GOT3 (cell line): Measurements from ENCODE around the gene CYBRD1.

Experiments used
- DNase-seq: peaks from one replicate; lab custom pipeline; 2025; ENCODE audit warnings: mixed read lengths; lab: John Stamatoyannopoulos, UW

CYBRD1 gene

GRCh38 chr2:171553858-171554257 is 31.6 kb downstream of the CYBRD1 start:
- no peak for DNase-seq

GRCh38 chr2:171554991-171555615 is 32.8 kb downstream of the CYBRD1 start:
- DNase-seq = no peak

- no peak for DNase-seq
These were observed 35.1 kb downstream of the CYBRD1 start for GRCh38 chr2:171557363-171557762.

- no peak for DNase-seq
These were observed 41.0 kb downstream of the CYBRD1 start for GRCh38 chr2:171563301-171563700.

- no peak for DNase-seq
These were observed 42.2 kb downstream of the CYBRD1 start for GRCh38 chr2:171564463-171564862.

- DNase-seq = no peak
These were observed 43.8 kb downstream of the CYBRD1 start for GRCh38 chr2:171566057-171566456.

- no peak for DNase-seq
These were observed 44.5 kb downstream of the CYBRD1 start for GRCh38 chr2:171566753-171567152.

- DNase-seq = no peak
These were observed 45.8 kb downstream of the CYBRD1 start for GRCh38 chr2:171568089-171568488.

- DNase-seq = no peak
These were observed 49.4 kb downstream of the CYBRD1 start for GRCh38 chr2:171571721-171572120.

- peak; percentile 46 for DNase-seq
These were observed 52.0 kb downstream of the CYBRD1 start for GRCh38 chr2:171574149-171574795.

GRCh38 chr2:171575606-171576005 is 53.3 kb downstream of the CYBRD1 start:
- no peak for DNase-seq

GRCh38 chr2:171578127-171578803 is 56.0 kb downstream of the CYBRD1 start:
- DNase-seq = no peak

- DNase-seq = no peak
These were observed 57.2 kb downstream of the CYBRD1 start for GRCh38 chr2:171579481-171579880.

GRCh38 chr2:171583566-171583965 is 61.3 kb downstream of the CYBRD1 start:
- DNase-seq = no peak

GRCh38 chr2:171584001-171584400 is 61.7 kb downstream of the CYBRD1 start:
- DNase-seq = no peak

GRCh38 chr2:171587132-171587531 is 64.9 kb downstream of the CYBRD1 start:
- DNase-seq = no peak

GRCh38 chr2:171587567-171587966 is 65.3 kb downstream of the CYBRD1 start:
- no peak for DNase-seq

- no peak for DNase-seq
These were observed 67.8 kb downstream of the CYBRD1 start for GRCh38 chr2:171590116-171590515.

- no peak for DNase-seq
These were observed 69.8 kb downstream of the CYBRD1 start for GRCh38 chr2:171592036-171592555.

GRCh38 chr2:171595456-171595855 is 73.2 kb downstream of the CYBRD1 start:
- no peak for DNase-seq

GRCh38 chr2:171595896-171596295 is 73.6 kb downstream of the CYBRD1 start:
- DNase-seq = peak; percentile 8

- DNase-seq = no peak
These were observed 76.5 kb downstream of the CYBRD1 start for GRCh38 chr2:171598713-171599319.

GRCh38 chr2:171600126-171600525 is 77.9 kb downstream of the CYBRD1 start:
- DNase-seq = no peak
